T-helper 1 cell treated with Interleukin-12 subunit alpha and Interleukin-12 subunit beta and Interleukin-4 antibody, amounts not matched to agents 30 ng/mL and 1 ng/mL, for 36 hours (primary cell): Measurements from ENCODE around the gene PNISR. TPM values are rescaled to one million over a fixed set of nuclear protein-coding genes. Genes with fewer than 3 reads are reported as not detected.

Experiments used
- intact Hi-C: fragments of 100-400 bp; cut with micrococcal nuclease; formaldehyde crosslinking; loops from one replicate; pipeline ENCODE4 v1.15.1; 2024
- total RNA-seq: library from RNA; stranded (reverse); gene quantifications from 2 replicates; pipeline ENCODE4 v1.2.3, GENCODE V29; 2022

The PNISR gene
- total RNA-seq, 1 donor from 2014 or later, result 135 TPM

GRCh38 chr6:99407076-99407475, 18.0 kb downstream of the PNISR start:
- intact Hi-C loops, result no loop called here

DNA sequence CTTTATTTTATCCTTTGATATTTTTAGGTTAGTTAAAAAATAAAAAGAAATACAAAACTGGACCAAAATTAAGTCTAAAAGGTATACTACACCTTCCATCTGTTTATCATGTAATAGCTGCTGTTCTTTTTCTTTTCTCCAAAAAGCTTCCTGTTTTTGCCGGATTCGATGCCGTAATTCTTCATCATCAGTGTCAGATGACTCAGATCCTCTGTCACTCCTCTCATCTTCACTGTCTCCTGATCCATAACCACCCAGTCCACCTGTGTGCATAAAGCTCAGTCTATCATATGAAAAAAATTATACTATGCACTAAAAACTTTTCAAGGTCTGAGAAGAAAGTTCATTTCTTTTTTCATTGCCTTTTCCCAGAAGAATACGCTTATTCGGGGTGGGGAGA, 22.7 kb downstream of the PNISR start:
- intact Hi-C loops, result no loop called here

DNA sequence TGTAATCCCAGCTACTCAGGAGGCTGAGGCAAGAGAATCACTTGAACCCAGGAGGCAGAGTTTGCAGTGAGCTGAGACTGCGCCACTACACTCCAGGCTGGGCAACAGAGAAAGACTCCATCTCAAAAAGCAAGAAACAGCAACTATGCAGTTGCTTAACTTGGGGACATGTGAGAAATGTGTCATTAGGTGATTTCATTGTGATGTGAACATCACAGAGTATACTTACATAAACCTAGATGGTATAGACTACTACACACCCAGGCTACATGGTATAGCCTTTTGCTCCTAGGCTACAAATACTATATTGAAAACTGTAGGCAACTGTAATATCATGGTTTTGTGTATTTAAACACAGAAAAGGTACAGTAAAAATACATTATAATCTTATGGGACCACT, 27.8 kb downstream of the PNISR start:
- intact Hi-C loops, result no loop called here

DNA sequence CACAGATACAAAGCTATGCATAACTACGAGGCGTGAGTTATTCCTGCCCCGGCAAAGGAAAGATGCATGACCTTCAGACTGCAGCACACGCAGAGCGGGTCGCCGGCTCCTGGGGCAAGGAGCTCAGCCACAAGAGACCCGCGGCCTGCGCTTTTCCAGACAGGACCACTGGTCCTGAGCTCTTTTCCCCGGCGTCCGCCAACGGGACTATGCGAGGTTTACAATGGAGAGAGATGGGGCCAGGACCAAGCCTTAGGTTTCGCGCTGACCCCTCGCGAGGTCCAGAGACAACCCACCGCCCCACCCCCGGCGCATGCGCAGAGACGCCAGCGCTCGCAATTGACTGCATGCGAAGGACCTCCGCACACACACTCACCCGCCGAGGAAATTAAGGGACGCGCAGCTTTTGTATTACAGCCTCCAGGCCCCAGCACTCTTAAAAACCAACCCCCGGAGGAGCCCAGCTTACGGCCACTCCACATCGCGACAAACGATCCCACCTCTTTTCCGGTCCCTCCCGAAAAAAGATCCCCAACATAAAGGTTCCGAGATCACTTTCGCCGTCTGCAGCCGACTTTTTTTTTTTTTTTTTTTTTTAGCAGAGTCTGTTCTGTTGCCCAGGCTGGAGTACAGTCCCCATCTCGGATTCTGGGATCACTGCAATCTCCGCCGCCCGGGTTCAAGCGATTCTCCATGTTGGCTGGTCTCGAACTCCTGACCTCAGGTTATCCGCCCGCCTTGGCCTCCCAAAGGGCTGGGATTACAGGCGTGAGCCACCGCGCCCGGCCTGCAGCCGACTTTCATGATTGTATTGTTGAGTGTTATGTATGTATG, 31.2 kb downstream of the PNISR start, which contains the start of gene COQ3:
TSS of gene COQ3 (minus strand) at position 498 of the 834 bp plus-strand sequence. CDS start at position 482, 16 bp downstream.
- intact Hi-C loops, result loop anchor here (1.0 kb wide), 5 partner anchors 31 to 448 kb away; partner anchors contain the start of genes CCNC and PNISR

- intact Hi-C loops, result loop anchor here (1.0 kb wide), 1 partner anchor 59 kb away; no protein-coding TSS in a partner anchor
These were observed 31.8 kb downstream of the PNISR start for GRCh38 chr6:99393366-99393697.

- intact Hi-C loops, result no loop called here
These were observed 34.2 kb downstream of the PNISR start for GRCh38 chr6:99390896-99391295.

DNA sequence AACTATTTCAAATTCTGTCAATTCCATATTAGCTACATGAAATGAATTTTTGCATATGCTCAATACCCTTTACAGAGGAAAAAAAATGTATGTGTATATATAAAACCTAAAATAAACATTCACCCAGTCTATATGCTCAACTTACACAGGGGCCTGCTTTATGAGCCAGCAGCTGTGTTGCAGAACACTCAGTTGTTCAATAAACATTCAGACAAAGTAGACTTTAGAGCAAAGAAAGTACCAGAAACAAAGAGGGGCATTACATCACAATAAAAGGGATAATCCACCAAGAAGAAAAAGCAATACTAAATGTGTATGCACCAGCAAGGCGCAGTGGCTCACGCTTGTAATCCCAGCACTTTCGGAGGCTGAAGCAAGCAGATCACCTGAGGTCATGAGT, 40.6 kb downstream of the PNISR start:
- intact Hi-C loops, result no loop called here

GRCh38 chr6:99378636-99379035, 46.5 kb downstream of the PNISR start:
- intact Hi-C loops, result no loop called here

- intact Hi-C loops, result no loop called here
These were observed 55.6 kb downstream of the PNISR start for GRCh38 chr6:99369533-99369932.

DNA sequence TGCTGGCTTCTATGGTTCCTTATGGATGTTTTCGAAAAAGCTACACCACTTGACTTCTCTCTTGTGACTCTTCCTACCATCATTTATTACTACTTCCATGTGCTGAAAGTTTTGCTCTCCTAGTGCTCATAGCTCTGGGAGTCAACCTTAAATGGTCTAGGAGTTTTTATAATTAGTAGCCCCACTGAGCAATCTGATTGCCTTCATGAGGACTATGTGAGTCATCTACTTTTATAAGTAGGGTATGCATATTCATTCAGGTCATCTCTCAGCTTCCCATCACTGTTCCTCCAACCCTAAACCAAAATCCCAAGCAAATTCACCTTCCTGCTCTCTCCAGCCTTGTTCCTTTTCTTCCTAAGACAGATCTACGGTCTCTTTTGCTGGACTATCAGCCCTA, 58.3 kb downstream of the PNISR start:
- intact Hi-C loops, result no loop called here

- intact Hi-C loops, result no loop called here
These were observed 61.1 kb downstream of the PNISR start for GRCh38 chr6:99364026-99364425.

GRCh38 chr6:99362678-99363268, 62.3 kb downstream of the PNISR start:
- intact Hi-C loops, result no loop called here

- intact Hi-C loops, result no loop called here
These were observed 65.3 kb downstream of the PNISR start for GRCh38 chr6:99359800-99360199.

GRCh38 chr6:99356641-99357040, 68.5 kb downstream of the PNISR start:
- intact Hi-C loops, result no loop called here

DNA sequence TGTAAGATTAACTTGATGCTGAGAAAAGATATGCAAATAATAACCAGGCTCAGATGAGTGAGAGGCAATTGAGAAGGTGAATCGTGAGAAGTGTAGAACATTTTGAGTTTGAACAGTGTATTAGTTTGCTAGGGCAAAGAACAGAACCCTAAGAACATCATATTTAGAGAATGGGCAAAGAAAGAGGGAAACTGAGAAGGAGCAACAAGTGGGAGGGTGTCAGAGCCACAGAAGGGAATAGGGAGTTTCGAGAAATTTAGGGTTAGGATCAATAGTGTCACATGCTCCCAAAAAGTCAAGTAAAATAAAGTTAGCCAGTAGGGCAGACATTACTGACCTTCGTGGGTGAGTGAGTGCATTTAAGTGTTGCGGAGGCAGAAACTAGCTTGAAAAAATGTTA, 70.1 kb downstream of the PNISR start:
- intact Hi-C loops, result no loop called here

DNA sequence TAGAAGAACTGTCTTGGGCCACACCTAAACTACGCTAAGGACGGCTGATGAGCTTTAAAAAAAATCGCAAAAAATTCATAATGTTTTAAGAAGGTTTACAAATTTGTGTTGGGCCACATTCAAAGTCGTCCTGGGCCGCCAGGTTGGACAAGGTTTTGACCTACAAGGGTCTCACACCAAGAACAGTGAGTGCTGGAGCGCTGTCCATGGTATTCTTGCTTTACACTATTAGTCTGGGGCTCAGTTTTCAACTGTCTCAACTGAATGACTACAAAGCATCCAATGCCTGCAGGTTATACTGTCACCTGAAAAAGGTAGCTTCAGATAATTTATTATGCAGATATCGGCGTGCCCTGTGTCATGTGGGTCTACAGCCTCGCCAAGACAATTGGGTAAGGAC, 72.0 kb downstream of the PNISR start:
- intact Hi-C loops, result no loop called here

DNA sequence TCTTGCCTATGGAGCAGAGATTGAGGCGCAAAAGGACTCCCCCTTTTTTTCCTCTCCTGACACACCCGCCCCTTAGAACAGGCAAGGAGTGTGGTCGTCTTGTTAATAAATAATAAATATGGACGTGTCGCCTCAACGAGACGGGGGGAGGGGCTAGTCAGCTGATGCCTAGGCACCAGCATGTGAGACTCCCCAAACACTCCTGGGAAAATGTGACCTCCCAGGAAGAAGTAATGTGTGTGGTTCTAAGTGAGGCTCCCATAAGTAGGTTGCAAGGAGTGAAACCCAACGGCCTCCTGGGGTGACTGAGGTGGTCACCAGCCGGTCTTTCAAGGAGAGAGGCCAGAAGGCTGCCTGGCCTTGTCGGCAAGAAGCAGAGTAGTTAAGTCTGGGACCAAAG, 74.5 kb downstream of the PNISR start:
- intact Hi-C loops, result no loop called here

DNA sequence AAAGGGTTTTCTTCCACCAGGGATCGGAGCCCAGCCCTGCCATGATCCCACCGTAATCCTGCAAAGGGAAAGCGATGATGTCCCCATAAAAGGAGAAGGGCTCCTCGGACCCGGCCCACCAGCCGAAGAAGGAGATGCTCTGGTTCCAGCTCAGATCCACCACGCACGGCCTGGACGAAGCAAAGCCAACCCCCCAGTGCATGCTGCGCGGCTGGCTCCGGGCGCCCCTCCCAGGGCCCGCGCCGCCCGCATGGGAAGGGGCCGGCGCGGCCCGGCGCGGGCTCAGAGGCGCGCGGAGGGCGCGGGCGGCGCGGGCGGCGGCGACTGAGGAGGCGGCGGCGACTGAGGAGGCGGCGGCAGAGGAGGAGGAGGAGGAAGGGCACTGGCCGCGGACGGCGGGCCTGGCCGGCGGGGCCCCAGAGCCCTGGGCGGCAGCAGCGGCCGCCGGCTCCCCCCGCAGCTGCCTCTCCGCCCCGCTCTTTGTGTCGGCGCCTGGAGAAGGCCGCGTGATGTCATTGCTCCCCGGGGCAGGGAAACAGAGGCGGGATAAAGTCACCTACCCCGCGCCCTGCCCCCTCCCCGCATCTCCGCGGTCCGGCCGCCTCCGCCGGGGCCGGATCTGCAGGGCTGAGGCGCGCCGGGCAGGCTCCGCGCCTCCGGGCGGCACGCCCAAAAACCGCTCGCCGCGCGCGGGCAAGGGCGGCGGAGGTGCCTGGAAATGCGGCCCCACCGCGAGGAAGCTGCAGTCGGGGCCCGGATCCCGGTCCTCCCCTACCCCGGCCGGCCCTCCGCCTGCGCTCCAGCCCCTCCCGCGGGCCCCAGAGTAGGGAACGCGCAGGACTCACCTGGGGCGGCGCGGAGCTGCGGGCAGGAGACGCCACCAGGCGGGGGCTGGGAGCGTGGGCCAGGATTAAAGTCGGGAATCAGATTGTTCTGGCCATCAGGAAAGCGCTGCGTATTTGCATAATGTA, 75.7 kb downstream of the PNISR start, which contains the start of gene FAXC:
TSS of gene FAXC (minus strand) at position 504 of the 971 bp plus-strand sequence. CDS start at position 202, 302 bp downstream.
- intact Hi-C loops, result loop anchor here (5.0 kb wide), 1 partner anchor 78 kb away; the partner anchor contains the start of gene PNISR

DNA sequence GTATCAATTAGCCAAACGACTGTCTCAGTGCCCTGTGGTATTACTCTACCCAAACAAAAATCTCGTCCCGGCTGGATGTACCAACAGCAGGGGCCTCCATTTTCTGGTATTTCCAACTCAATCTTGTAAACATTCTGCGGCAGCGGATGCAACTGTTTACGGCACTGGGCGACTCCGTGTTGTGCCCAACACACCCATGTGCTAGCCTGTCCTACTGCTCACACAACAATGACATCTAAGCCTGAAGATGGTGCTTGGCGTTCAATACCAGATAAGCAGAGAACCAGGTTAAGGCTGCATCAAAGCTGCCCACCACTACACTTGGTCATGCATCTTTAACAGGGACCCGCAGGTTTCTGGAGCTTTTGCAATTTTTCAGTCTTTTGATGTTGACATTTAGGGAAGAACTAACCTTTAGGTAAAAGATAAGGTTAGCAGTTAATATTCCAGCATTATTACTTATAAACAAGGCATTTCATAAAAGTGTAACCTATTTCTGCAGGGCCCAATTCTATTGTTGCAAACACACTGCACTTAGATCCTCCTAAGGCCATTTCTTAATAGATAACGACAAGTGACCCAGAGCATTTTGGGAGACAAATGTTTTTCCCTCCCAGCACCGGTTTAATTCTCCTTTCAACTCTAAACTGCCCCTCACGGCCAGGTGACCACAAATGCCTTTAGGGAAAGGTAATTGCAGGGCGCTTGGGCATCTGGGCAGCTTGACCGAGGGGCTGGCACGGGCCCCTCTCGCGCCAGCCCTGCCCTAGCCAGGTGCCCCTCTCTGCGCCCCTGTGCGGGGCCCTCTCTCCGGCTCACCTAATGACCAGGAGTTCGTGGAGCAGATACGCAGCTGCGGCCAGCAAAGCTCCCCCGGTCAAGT, 76.6 kb downstream of the PNISR start:
- intact Hi-C loops, result loop anchor here (5.0 kb wide), 1 partner anchor 79 kb away; the partner anchor contains the start of gene PNISR
